Parathyroid adenoma (tissue), 2 donors: ENCODE data around the gene AHDC1.

Source experiments
- H2AFZ ChIP-seq: fragments of 300-600 bp; sonication (generic); one replicate; pipeline ENCODE4 v1.7.0; 2017; ENCODE audit warnings: antibody characterized with exemption, mild to moderate bottlenecking
- H3K27ac ChIP-seq: fragments of 300-600 bp; sonication (generic); one replicate; pipeline ENCODE4 v1.7.0; 2017
- H3K27me3 ChIP-seq: fragments of 300-600 bp; sonication (generic); one replicate; pipeline ENCODE4 v1.7.0; 2017; ENCODE audit warnings: low read length; ENCODE audit not compliant: control insufficient read depth, insufficient read depth
- H3K36me3 ChIP-seq: fragments of 300-600 bp; sonication (generic); one replicate; pipeline ENCODE4 v1.7.0; 2017; ENCODE audit warnings: low read length; ENCODE audit not compliant: control insufficient read depth, insufficient read depth
- H3K4me1 ChIP-seq: fragments of 300-600 bp; sonication (generic); one replicate; pipeline ENCODE4 v1.7.0; 2017; ENCODE audit warnings: control low read depth
- H3K4me2 ChIP-seq: fragments of 300-600 bp; sonication (generic); one replicate; pipeline ENCODE4 v1.7.0; 2017; ENCODE audit warnings: low read length
- H3K4me3 ChIP-seq: fragments of 300-600 bp; sonication (generic); one replicate; pipeline ENCODE4 v1.7.0; 2017; ENCODE audit warnings: low read depth, low read length
- H3K79me2 ChIP-seq: fragments of 300-600 bp; sonication (generic); one replicate; pipeline ENCODE4 v1.7.0; 2017; ENCODE audit warnings: control low read depth
- H3K9ac ChIP-seq: fragments of 300-600 bp; sonication (generic); one replicate; pipeline ENCODE4 v1.7.0; 2017; ENCODE audit warnings: mild to moderate bottlenecking
- H3K9me3 ChIP-seq: fragments of 300-600 bp; sonication (generic); one replicate; pipeline ENCODE4 v1.7.0; 2017; ENCODE audit warnings: low read length; ENCODE audit not compliant: control insufficient read depth
- TF ChIP-seq, protein P1 (sequence below): fragments of 300-600 bp; sonication (generic); IDR thresholded peaks from one replicate; pipeline ENCODE4 v1.7.0; 2017; ENCODE audit warnings: antibody characterized with exemption, mild to moderate bottlenecking
- donor health status: primary hyperparathyroidism.

The AHDC1 gene

GRCh38 chr1:27489501-27489972 lies 114.4 kb downstream of the AHDC1 start:
- Histone ChIP-seq H3K27ac (peak overlapping the region; percentile 79), H3K4me2 (peak overlapping the region; percentile 88), H3K79me2 (peaks cover 11% of the 10 kb centered on the region), H3K9me3 (no peaks in the 10 kb centered on the region), H3K27me3 (no peaks in the 10 kb centered on the region), H3K4me3 (peak overlapping the region; percentile 99), H3K4me1 (no peaks in the 10 kb centered on the region), H3K36me3 (no peaks in the 10 kb centered on the region), H3K9ac (peak overlapping the region; percentile 84), H2AFZ (peak overlapping the region; percentile 50)
- TF ChIP-seq, protein P1, sequence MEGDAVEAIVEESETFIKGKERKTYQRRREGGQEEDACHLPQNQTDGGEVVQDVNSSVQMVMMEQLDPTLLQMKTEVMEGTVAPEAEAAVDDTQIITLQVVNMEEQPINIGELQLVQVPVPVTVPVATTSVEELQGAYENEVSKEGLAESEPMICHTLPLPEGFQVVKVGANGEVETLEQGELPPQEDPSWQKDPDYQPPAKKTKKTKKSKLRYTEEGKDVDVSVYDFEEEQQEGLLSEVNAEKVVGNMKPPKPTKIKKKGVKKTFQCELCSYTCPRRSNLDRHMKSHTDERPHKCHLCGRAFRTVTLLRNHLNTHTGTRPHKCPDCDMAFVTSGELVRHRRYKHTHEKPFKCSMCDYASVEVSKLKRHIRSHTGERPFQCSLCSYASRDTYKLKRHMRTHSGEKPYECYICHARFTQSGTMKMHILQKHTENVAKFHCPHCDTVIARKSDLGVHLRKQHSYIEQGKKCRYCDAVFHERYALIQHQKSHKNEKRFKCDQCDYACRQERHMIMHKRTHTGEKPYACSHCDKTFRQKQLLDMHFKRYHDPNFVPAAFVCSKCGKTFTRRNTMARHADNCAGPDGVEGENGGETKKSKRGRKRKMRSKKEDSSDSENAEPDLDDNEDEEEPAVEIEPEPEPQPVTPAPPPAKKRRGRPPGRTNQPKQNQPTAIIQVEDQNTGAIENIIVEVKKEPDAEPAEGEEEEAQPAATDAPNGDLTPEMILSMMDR, result no peak

- no peaks in the 10 kb centered on the region for H3K9me3 ChIP-seq
- H2AFZ ChIP-seq, result no peak overlapping the region
- peak overlapping the region; percentile 88 for H3K4me2 ChIP-seq
- H3K4me1 ChIP-seq, result no peaks in the 10 kb centered on the region
- H3K4me3 ChIP-seq, result peak overlapping the region; percentile 99
- H3K27ac ChIP-seq, result peak overlapping the region; percentile 32
- H3K79me2 ChIP-seq, result peaks cover 14% of the 10 kb centered on the region
- H3K27me3 ChIP-seq, result no peaks in the 10 kb centered on the region
- H3K36me3 ChIP-seq, result no peaks in the 10 kb centered on the region
- no peak overlapping the region for H3K9ac ChIP-seq
- TF ChIP-seq, protein P1, result no peak
Measured at GRCh38 chr1:27487966-27488884, 115.7 kb downstream of the AHDC1 start.

DNA sequence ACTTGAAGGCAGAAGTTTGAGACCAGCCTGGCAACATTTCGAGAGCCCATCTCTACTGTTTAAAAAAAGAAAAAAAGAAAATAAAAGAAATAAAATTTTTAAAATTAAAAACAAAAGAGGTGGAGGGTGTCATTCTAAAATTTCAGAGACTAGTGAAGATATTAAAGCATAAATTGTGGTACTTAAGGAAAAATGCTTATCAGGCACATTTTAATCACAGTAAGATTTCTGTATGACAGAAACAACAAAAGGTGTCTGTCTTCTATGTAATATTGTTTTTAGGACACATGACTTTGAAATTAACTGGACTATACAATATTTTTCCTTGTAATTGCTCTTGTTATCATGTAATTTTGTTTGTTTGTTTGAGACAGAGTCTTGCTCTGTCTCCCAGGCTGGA lies 118.6 kb downstream of the AHDC1 start:
- no peaks in the 10 kb centered on the region for H3K27me3 ChIP-seq
- TF ChIP-seq, protein P1, result no peak
- H3K27ac ChIP-seq, result no peak overlapping the region
- H2AFZ ChIP-seq, result no peak overlapping the region
- H3K9ac ChIP-seq, result no peak overlapping the region
- H3K4me1 ChIP-seq, result no peaks in the 10 kb centered on the region
- peaks cover 17% of the 10 kb centered on the region for H3K79me2 ChIP-seq
- H3K9me3 ChIP-seq, result no peaks in the 10 kb centered on the region
- H3K36me3 ChIP-seq, result no peaks in the 10 kb centered on the region
- no peak overlapping the region for H3K4me3 ChIP-seq
- H3K4me2 ChIP-seq, result no peak overlapping the region
